ENCODE results near the gene FAM3A.

FAM3A gene

DNA sequence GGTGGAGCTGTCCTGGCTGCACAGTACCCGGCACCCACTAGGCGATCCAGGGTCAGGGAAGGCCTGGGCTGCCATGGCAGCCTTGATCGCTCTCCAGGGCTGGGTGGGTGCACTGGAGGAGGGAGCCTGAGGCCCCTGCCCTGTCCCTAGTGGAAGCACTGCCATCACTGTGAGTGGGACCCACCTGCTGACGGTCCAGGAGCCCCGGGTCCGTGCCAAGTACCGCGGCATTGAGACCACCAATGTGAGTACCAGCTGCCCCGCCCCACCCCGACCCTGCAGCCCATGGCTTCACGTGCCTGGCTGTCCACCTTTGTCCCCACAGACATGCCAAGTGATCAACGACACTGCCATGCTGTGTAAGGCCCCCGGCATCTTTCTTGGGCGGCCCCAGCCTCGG is 49.1 kb downstream of the FAM3A start:
- no peak for DNase-seq
- Histone ChIP-seq H3K9ac (ENCODE audit: low read length) (no peak overlapping the region), H3K4me2 (ENCODE audit: low read depth, low read length) (no peak overlapping the region), H3K9me3 (replicated peaks; ENCODE audit: insufficient read depth, low read length) (no peaks in the 10 kb centered on the region), H3K9me2 (replicated peaks; ENCODE audit: insufficient read depth, low read length) (no peaks in the 10 kb centered on the region), H3K27me3 (replicated peaks; ENCODE audit: insufficient read depth, low read length) (no peaks in the 10 kb centered on the region), H3K79me2 (ENCODE audit: low read length) (no peaks in the 10 kb centered on the region), H4K20me1 (ENCODE audit: insufficient read depth, low read length) (no peaks in the 10 kb centered on the region), H3F3A (ENCODE audit: insufficient read depth, low read length) (no peaks in the 10 kb centered on the region), H3K4me1 (ENCODE audit: low read length) (no peaks in the 10 kb centered on the region), H3K27ac (ENCODE audit: low read length) (no peak overlapping the region), H3K4me3 (ENCODE audit: low read length) (no peak overlapping the region), H2AFZ (ENCODE audit: low read length) (no peak overlapping the region), H3K36me3 (replicated peaks; ENCODE audit: insufficient read depth, low read length) (no peaks in the 10 kb centered on the region)
- no peak for TF ChIP-seq EZH2phosphoT487 (IDR thresholded peaks at IDR 0.05; ENCODE audit: low read length)
- TF ChIP-seq, protein P1, sequence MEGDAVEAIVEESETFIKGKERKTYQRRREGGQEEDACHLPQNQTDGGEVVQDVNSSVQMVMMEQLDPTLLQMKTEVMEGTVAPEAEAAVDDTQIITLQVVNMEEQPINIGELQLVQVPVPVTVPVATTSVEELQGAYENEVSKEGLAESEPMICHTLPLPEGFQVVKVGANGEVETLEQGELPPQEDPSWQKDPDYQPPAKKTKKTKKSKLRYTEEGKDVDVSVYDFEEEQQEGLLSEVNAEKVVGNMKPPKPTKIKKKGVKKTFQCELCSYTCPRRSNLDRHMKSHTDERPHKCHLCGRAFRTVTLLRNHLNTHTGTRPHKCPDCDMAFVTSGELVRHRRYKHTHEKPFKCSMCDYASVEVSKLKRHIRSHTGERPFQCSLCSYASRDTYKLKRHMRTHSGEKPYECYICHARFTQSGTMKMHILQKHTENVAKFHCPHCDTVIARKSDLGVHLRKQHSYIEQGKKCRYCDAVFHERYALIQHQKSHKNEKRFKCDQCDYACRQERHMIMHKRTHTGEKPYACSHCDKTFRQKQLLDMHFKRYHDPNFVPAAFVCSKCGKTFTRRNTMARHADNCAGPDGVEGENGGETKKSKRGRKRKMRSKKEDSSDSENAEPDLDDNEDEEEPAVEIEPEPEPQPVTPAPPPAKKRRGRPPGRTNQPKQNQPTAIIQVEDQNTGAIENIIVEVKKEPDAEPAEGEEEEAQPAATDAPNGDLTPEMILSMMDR (IDR thresholded peaks at IDR 0.05; ENCODE audit: low read length), result no peak
- TF ChIP-seq EZH2 (optimal IDR thresholded peaks at IDR 0.05; ENCODE audit: low read depth, low read length), result no peak

DNA sequence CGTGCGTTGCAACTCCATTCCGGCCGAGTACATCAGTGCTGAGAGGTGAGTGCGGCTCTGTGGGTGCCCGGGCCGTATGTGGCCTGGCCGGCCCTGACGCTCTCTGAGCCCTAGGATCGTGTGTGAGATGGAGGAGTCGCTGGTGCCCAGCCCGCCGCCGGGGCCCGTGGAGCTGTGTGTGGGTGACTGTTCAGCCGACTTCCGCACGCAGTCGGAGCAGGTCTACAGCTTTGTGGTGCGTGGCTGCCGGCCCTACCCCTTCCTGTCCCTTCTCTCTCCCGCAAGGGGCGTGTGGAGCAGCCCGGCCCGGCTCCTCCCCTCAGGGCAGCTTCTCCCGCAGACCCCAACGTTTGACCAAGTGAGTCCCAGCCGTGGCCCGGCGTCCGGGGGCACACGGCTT is 50.0 kb downstream of the FAM3A start:
- Histone ChIP-seq H3K27me3 (replicated peaks; ENCODE audit: insufficient read depth, low read length) (no peaks in the 10 kb centered on the region), H3K27ac (ENCODE audit: low read length) (no peak overlapping the region), H3K4me2 (ENCODE audit: low read depth, low read length) (no peak overlapping the region), H3K9ac (ENCODE audit: low read length) (no peak overlapping the region), H3K9me2 (replicated peaks; ENCODE audit: insufficient read depth, low read length) (no peaks in the 10 kb centered on the region), H4K20me1 (ENCODE audit: insufficient read depth, low read length) (no peaks in the 10 kb centered on the region), H3K36me3 (replicated peaks; ENCODE audit: insufficient read depth, low read length) (no peaks in the 10 kb centered on the region), H3K4me3 (ENCODE audit: low read length) (no peak overlapping the region), H3K4me1 (ENCODE audit: low read length) (no peaks in the 10 kb centered on the region), H2AFZ (ENCODE audit: low read length) (no peak overlapping the region), H3F3A (ENCODE audit: insufficient read depth, low read length) (no peaks in the 10 kb centered on the region), H3K79me2 (ENCODE audit: low read length) (no peaks in the 10 kb centered on the region), H3K9me3 (replicated peaks; ENCODE audit: insufficient read depth, low read length) (no peaks in the 10 kb centered on the region)
- TF ChIP-seq, protein P1 (IDR thresholded peaks at IDR 0.05; ENCODE audit: low read length), result no peak
- TF ChIP-seq EZH2 (optimal IDR thresholded peaks at IDR 0.05; ENCODE audit: low read depth, low read length), result no peak
- TF ChIP-seq EZH2phosphoT487 (IDR thresholded peaks at IDR 0.05; ENCODE audit: low read length), result no peak
- no peak for DNase-seq

DNA sequence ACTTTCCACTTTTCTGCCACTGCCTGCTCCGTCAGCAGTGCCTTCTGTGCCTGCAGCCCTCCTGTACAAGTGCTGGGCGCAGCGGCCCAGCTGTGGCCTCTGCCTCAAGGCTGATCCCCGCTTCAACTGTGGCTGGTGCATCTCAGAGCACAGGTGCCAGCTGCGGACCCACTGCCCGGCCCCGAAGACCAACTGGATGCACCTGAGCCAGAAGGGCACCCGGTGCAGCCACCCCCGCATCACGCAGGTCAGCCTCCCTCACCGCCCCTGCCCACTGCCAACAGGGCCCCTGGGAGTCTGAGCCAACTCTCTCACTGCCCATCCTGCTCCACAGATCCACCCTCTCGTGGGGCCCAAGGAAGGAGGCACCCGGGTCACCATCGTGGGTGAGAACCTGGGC is 50.4 kb downstream of the FAM3A start:
- no peaks in the 10 kb centered on the region for H3K79me2 ChIP-seq (ENCODE audit: low read length)
- no peak for TF ChIP-seq EZH2phosphoT487 (IDR thresholded peaks at IDR 0.05; ENCODE audit: low read length)
- TF ChIP-seq EZH2 (optimal IDR thresholded peaks at IDR 0.05; ENCODE audit: low read depth, low read length), result no peak
- TF ChIP-seq, protein P1 (IDR thresholded peaks at IDR 0.05; ENCODE audit: low read length), result no peak
- H3K9ac ChIP-seq (ENCODE audit: low read length), result no peak overlapping the region
- H3F3A ChIP-seq (ENCODE audit: insufficient read depth, low read length), result no peaks in the 10 kb centered on the region
- no peak overlapping the region for H3K27ac ChIP-seq (ENCODE audit: low read length)
- no peak for DNase-seq
- no peak overlapping the region for H3K4me2 ChIP-seq (ENCODE audit: low read depth, low read length)
- H3K4me3 ChIP-seq (ENCODE audit: low read length), result no peak overlapping the region
- H3K27me3 ChIP-seq (replicated peaks; ENCODE audit: insufficient read depth, low read length), result no peaks in the 10 kb centered on the region
- H3K9me2 ChIP-seq (replicated peaks; ENCODE audit: insufficient read depth, low read length), result no peaks in the 10 kb centered on the region
- H4K20me1 ChIP-seq (ENCODE audit: insufficient read depth, low read length), result no peaks in the 10 kb centered on the region
- no peaks in the 10 kb centered on the region for H3K9me3 ChIP-seq (replicated peaks; ENCODE audit: insufficient read depth, low read length)
- H3K4me1 ChIP-seq (ENCODE audit: low read length), result no peaks in the 10 kb centered on the region
- H2AFZ ChIP-seq (ENCODE audit: low read length), result no peak overlapping the region
- no peaks in the 10 kb centered on the region for H3K36me3 ChIP-seq (replicated peaks; ENCODE audit: insufficient read depth, low read length)

All from MM.1S (cell line).